Stimulated activated CD4-positive, alpha-beta T cell treated with anti-CD3 and anti-CD28 coated beads, TNF-alpha, amount 100 ng/mL, for 4 hours (primary cell): Measurements from ENCODE around the gene TMEM114.

Experiments used
- DNase-seq, 3 experiments: peaks; one replicate each; pipeline ENCODE4 v3.0.0-alpha.2; 2020; ENCODE audit warnings: low read depth in 3 of 3

The TMEM114 gene

GRCh38 chr16:8611886-8612600, 21.7 kb upstream of the TMEM114 start:
- no peak for DNase-seq

- no peak for DNase-seq
Observed at GRCh38 chr16:8611122-8611521, 20.8 kb upstream of the TMEM114 start.

GRCh38 chr16:8607214-8607613, 16.9 kb upstream of the TMEM114 start:
- DNase-seq, result no peak

GRCh38 chr16:8605554-8605953, 15.2 kb upstream of the TMEM114 start:
- DNase-seq, result no peak

- no peak for DNase-seq
Observed at GRCh38 chr16:8600144-8600775, 9.9 kb upstream of the TMEM114 start.

GRCh38 chr16:8596581-8596980, 6.3 kb upstream of the TMEM114 start:
- no peak for DNase-seq

- no peak for DNase-seq
Observed at GRCh38 chr16:8595783-8596182, 5.5 kb upstream of the TMEM114 start.

GRCh38 chr16:8594149-8594666, 3.9 kb upstream of the TMEM114 start:
- DNase-seq, result no peak

GRCh38 chr16:8591451-8591850, 1.1 kb upstream of the TMEM114 start:
- no peak for DNase-seq

GRCh38 chr16:8590811-8591210, 500 bp upstream of the TMEM114 start:
- DNase-seq, result no peak

GRCh38 chr16:8589057-8589899, 1.0 kb downstream of the TMEM114 start:
- DNase-seq, result no peak

- DNase-seq, result no peak
Observed at GRCh38 chr16:8588682-8589056, 1.6 kb downstream of the TMEM114 start.

- DNase-seq, result no peak
Observed at GRCh38 chr16:8587065-8587464, 3.2 kb downstream of the TMEM114 start.

- DNase-seq, result no peak
Observed at GRCh38 chr16:8585857-8586256, 4.5 kb downstream of the TMEM114 start.

GRCh38 chr16:8585041-8585440, 5.3 kb downstream of the TMEM114 start:
- DNase-seq, result no peak

- DNase-seq, result no peak
Observed at GRCh38 chr16:8583732-8584131, 6.6 kb downstream of the TMEM114 start.

- no peak for DNase-seq
Observed at GRCh38 chr16:8583199-8583598, 7.1 kb downstream of the TMEM114 start.

- DNase-seq, result no peak
Observed at GRCh38 chr16:8581831-8582580, 8.3 kb downstream of the TMEM114 start.

- DNase-seq, result no peak
Observed at GRCh38 chr16:8579559-8579958, 10.8 kb downstream of the TMEM114 start.

- no peak for DNase-seq
Observed at GRCh38 chr16:8577678-8578304, 12.5 kb downstream of the TMEM114 start.
